K562 (cell line): ENCODE data around the gene CRB2. TPM values are rescaled to one million over a fixed set of nuclear protein-coding genes. Genes with fewer than 3 reads are reported as not detected.
A peak's percentile ranks its signal among the peaks of the same experiment; 100 is the strongest.

Experiments
- BRF2 ChIP-seq: IDR thresholded peaks from 3 replicates; pipeline ENCODE4 v1.6.1; 2011; ENCODE audit warnings: borderline replicate concordance, mild to moderate bottlenecking; ENCODE audit not compliant: insufficient read length, insufficient read depth
- DMBX1 ChIP-seq: fragments of 250-450 bp; sonication (Bioruptor Pico); IDR thresholded peaks from 2 replicates; pipeline ENCODE4 v1.8.0; 2022; ENCODE audit warnings: inconsistent platforms, mild to moderate bottlenecking, moderate library complexity, borderline replicate concordance
- EGR1 ChIP-seq: fragments of 450-650 bp; conservative IDR thresholded peaks from 2 replicates; pipeline ENCODE4 v1.6.1; 2017; ENCODE audit warnings: mild to moderate bottlenecking
- ELF2 ChIP-seq: fragments of 250-450 bp; sonication (Bioruptor Pico); IDR thresholded peaks from 2 replicates; pipeline ENCODE4 v1.5.0; 2021; ENCODE audit warnings: mild to moderate bottlenecking
- ESRRA ChIP-seq: fragments of 450-650 bp; IDR thresholded peaks from 2 replicates; pipeline ENCODE4 v1.6.1; 2014; ENCODE audit warnings: low read depth, mild to moderate bottlenecking, moderate library complexity, borderline replicate concordance
- HSF4 ChIP-seq: fragments of 250-450 bp; sonication (Bioruptor Pico); IDR thresholded peaks from 2 replicates; pipeline ENCODE4 v2.1.2; 2022; ENCODE audit warnings: mild to moderate bottlenecking, moderate library complexity, borderline replicate concordance
- MAFF ChIP-seq: IDR thresholded peaks from 2 replicates; pipeline ENCODE4 v1.6.1; 2012; ENCODE audit warnings: low read length, improper control_type of control experiment
- MECOM ChIP-seq: fragments of 250-450 bp; sonication (Bioruptor Pico); IDR thresholded peaks from 2 replicates; pipeline ENCODE4 v1.8.0; 2022; ENCODE audit warnings: inconsistent platforms
- RBM25 ChIP-seq: fragments of 200-400 bp; formaldehyde crosslinking; IDR thresholded peaks from 2 replicates; pipeline ENCODE4 v1.6.1; 2018; ENCODE audit warnings: low read length, low read depth, moderate library complexity; ENCODE audit not compliant: severe bottlenecking
- TRIM28 ChIP-seq: fragments of 450-650 bp; IDR thresholded peaks from 2 replicates; pipeline ENCODE4 v1.6.1; 2017
- ZBTB2 ChIP-seq: fragments of 450-650 bp; IDR thresholded peaks from 2 replicates; pipeline ENCODE4 v1.6.1; 2016; ENCODE audit warnings: antibody characterized with exemption
- ZBTB5 ChIP-seq: fragments of 450-650 bp; IDR thresholded peaks from 2 replicates; pipeline ENCODE4 v1.6.1; 2017; ENCODE audit warnings: antibody characterized with exemption
- ZNF778 ChIP-seq: fragments of 450-650 bp; formaldehyde crosslinking; IDR thresholded peaks from 2 replicates; pipeline ENCODE4 v1.4.0; 2020; ENCODE audit warnings: mild to moderate bottlenecking, moderate library complexity
- polyA plus RNA-seq, 8 experiments: library from polyadenylated mRNA; depleted of rRNA in 4 of 8; stranded (reverse) in 5 of 8; unstranded in 3 of 8; fragments of >200 nt; fragmentation: Nextera tagmentation in 2 of 8; fragmentation: Illumina TruSeq in 1 of 8; extraction: Ambion mirVana in 2 of 8; extraction: Trizol in 1 of 8; gene quantifications; 2 replicates each; pipeline versions ENCODE4 v1.2.1 to v1.2.3, GENCODE V29; 2011 to 2014; ENCODE audit warnings: inconsistent platforms in 1 of 8, missing spikeins in 1 of 8
- total RNA-seq, 7 experiments: library from RNA; depleted of rRNA in 6 of 7; stranded (reverse); fragments of >200 nt in 6 of 7; fragmentation: Illumina TruSeq in 2 of 7; extraction: Trizol in 2 of 7; gene quantifications; 2 replicates each; pipeline versions ENCODE4 v1.2.1 to v1.2.3, GENCODE V29; 2011 to 2021; ENCODE audit warnings: low replicate concordance in 1 of 7
- TF ChIP-seq, protein P1 (sequence below): fragments of 200-400 bp; formaldehyde crosslinking; IDR thresholded peaks from 2 replicates; pipeline ENCODE4 v1.6.1; 2017; ENCODE audit warnings: mild to moderate bottlenecking, low read depth, low read length, moderate library complexity
- TF ChIP-seq, protein P2 (sequence below): sonication (generic); formaldehyde crosslinking; IDR thresholded peaks from 2 replicates; pipeline ENCODE4 v1.8.0; 2022; ENCODE audit warnings: mild to moderate bottlenecking, missing genetic modification reagents
- TF ChIP-seq, protein P3 (sequence below): IDR thresholded peaks from 2 replicates; pipeline ENCODE4 v1.6.1; 2011; ENCODE audit warnings: borderline replicate concordance, low read depth, mild to moderate bottlenecking, moderate library complexity, low read length; ENCODE audit not compliant: insufficient read depth, poor library complexity, severe bottlenecking

CRB2 gene
- total and polyA plus RNA-seq, 9 of the 15 experiments (the other 6 are each of a cell fraction or from before 2014, with no cell fraction given), result 0.13 to 1.2 (median 0.25) TPM; not detected in 2

DNA sequence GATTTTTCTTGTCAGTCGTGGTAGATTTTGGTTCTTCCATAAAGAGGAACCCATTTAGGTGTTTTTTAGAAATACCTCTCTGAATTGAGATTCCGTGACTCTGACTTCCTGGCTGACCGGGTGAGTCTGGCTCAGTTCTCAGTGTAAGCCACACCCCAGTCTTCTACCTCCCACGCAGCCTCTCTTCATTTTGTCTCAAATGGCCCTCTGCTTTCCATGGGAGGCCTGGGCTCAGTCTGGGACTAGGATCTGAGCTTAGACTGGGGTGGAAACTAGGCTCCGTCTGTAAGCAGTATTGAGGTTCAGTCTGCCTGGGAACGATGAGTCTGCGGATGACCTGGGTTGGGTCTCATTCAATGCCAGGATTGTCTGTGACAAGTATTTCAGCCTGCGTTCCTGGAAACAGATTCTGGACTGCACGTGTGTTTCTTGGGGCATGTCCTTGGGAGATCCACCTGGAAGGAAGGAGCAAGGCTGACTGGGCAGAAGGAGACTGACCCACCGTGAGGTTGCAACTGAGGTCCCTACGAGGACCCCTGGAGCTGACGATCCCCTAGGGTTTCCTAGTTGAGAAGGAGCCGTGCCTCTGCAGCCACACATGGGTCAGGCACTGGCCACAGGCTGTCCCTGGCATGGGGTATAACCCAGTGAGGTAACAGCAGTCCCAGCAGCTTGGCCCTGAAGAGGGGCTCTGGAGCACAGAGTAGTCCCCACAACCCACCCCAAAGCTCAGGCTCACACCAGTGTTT lies 12.4 kb upstream of the CRB2 start (continued):
- TF ChIP-seq, protein P1, sequence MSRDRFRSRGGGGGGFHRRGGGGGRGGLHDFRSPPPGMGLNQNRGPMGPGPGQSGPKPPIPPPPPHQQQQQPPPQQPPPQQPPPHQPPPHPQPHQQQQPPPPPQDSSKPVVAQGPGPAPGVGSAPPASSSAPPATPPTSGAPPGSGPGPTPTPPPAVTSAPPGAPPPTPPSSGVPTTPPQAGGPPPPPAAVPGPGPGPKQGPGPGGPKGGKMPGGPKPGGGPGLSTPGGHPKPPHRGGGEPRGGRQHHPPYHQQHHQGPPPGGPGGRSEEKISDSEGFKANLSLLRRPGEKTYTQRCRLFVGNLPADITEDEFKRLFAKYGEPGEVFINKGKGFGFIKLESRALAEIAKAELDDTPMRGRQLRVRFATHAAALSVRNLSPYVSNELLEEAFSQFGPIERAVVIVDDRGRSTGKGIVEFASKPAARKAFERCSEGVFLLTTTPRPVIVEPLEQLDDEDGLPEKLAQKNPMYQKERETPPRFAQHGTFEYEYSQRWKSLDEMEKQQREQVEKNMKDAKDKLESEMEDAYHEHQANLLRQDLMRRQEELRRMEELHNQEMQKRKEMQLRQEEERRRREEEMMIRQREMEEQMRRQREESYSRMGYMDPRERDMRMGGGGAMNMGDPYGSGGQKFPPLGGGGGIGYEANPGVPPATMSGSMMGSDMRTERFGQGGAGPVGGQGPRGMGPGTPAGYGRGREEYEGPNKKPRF, result no peak
- no peak for TF ChIP-seq HSF4 (CRISPR knock-in tag)
- no peak for TF ChIP-seq MECOM (CRISPR knock-in tag)
- TF ChIP-seq MAFF, result no peak
- TF ChIP-seq RBM25, result no peak
- TF ChIP-seq, protein P2, sequence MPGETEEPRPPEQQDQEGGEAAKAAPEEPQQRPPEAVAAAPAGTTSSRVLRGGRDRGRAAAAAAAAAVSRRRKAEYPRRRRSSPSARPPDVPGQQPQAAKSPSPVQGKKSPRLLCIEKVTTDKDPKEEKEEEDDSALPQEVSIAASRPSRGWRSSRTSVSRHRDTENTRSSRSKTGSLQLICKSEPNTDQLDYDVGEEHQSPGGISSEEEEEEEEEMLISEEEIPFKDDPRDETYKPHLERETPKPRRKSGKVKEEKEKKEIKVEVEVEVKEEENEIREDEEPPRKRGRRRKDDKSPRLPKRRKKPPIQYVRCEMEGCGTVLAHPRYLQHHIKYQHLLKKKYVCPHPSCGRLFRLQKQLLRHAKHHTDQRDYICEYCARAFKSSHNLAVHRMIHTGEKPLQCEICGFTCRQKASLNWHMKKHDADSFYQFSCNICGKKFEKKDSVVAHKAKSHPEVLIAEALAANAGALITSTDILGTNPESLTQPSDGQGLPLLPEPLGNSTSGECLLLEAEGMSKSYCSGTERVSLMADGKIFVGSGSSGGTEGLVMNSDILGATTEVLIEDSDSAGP (CRISPR knock-in tag), result no peak
- no peak for TF ChIP-seq ZBTB2
- TF ChIP-seq, protein P3, sequence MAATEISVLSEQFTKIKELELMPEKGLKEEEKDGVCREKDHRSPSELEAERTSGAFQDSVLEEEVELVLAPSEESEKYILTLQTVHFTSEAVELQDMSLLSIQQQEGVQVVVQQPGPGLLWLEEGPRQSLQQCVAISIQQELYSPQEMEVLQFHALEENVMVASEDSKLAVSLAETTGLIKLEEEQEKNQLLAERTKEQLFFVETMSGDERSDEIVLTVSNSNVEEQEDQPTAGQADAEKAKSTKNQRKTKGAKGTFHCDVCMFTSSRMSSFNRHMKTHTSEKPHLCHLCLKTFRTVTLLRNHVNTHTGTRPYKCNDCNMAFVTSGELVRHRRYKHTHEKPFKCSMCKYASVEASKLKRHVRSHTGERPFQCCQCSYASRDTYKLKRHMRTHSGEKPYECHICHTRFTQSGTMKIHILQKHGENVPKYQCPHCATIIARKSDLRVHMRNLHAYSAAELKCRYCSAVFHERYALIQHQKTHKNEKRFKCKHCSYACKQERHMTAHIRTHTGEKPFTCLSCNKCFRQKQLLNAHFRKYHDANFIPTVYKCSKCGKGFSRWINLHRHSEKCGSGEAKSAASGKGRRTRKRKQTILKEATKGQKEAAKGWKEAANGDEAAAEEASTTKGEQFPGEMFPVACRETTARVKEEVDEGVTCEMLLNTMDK, result no peak
- TF ChIP-seq ELF2 (CRISPR knock-in tag), result no peak
- no peak for TF ChIP-seq TRIM28
- TF ChIP-seq EGR1, result peak; percentile 95
- no peak for TF ChIP-seq ZBTB5
- TF ChIP-seq ZNF778, result no peak
- TF ChIP-seq ESRRA, result no peak
- TF ChIP-seq DMBX1, result no peak
- TF ChIP-seq BRF2, result no peak
